RPMI7951 (cell line): Measurements from ENCODE around the gene RIN3. TPM values are rescaled to one million over a fixed set of nuclear protein-coding genes. Genes with fewer than 3 reads are reported as not detected.

Source experiments
- DNase-seq: peaks from one replicate; pipeline ENCODE4 v3.0.0-alpha.2; 2012; ENCODE audit warnings: low read depth
- total RNA-seq: library from RNA; depleted of rRNA; stranded (reverse); fragments of >200 nt; shearing (Covaris generic); gene quantifications from 2 replicates; pipeline ENCODE4 v1.2.3, GENCODE V29; 2014

The RIN3 gene
- total RNA-seq, 1 experiment from 2014 or later = 6.4 TPM

DNA sequence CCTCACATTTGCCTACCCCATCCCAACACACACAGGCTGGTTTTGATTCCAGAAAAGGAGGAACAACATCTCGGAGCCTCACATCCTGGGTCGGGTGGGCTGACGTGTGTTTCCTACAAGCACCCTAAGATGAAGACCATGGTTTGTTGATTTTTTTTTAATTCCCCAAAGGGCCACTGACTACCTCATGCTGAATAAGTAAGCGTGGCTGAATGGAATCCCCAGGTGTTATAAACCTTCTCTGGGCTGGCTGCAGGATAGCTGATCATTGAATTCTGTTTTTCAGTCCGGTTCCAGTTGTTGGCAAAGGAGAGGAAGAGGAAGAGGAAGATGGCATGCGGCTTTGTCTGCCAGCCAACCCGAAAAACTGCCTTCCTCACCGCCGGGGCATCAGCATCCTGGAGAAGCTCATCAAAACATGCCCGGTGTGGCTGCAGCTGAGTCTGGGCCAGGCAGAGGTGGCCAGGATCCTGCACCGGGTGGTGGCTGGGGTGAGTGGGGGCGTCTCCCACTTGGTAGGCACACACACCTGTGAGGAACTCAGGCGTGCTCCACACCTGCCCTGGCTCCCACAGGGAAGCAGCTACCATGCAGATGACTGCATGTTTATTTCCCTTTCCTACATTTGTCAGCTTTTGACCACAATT lies 42.0 kb downstream of the RIN3 start:
- no peak for DNase-seq

DNA sequence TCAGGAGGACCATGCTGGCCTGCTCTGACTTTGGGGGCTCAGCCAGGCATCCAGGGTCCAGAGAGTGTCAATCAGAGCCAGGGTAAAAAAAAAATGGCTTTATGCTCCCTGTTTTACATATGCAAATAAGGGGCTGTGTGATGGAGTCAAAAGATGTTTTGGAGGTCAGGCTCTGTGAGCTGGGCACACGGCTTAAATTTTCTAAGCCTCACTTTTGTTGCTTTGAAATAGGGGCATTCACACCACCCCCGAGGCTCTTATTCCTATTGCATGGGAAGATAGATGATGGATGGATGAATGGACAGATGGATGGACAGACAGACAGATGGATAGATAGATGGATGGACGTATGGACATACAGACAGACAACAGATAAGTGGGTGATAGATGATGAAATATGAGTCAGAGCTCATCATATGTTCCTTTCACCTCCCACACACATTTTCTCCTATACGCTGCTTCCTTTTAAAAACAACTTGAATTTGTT lies 42.7 kb downstream of the RIN3 start:
- no peak for DNase-seq

DNA sequence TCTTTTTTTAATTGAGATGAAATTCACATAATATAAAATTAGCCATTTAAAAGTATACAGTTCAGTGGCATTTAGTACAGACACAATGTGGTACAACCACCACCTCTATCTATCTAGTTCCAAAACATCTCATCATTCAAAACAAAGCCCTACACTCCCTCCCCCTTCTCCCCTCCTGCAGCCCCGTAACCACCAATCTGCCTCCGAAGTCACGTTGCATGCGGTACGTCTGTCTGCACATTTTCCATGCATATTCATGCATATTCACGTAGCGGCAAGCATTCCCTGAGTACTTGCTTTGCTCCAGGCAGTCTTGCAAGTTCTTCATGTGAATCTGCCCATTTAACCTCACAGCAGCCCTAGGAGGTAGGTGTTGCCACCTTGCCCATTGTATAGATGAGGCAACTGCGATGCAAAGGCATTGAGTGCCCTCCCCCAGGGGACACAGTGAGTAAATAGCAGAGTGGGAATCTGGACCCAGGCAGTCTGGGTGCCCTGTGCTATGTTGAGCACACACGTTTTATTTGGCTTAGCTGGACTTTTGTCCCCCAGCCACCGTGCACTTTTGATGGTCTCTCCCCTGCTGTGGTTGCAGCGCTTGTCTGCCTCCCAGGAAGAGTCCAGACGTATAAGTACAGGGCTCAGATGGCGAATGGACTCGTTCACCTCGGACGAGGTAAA lies 43.4 kb downstream of the RIN3 start:
- DNase-seq = no peak

DNA sequence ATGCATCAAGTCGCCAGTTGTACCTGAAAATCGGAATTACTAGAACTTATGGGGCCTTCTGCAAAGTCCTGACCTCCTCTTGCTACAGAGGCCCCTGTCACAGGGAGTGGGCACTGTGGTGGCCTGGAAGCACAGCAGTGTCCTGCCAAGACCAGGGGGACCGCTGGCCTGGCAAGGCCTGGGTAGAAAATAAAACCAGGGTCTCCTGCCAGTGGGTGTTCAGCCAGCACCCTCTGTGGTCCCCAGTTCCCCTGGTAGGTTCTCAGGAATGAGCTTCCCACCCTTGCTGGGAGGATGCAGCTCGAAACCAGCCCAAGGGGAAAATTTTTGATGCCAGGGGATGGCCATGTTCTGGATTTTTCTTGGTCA lies 43.9 kb downstream of the RIN3 start:
- DNase-seq = no peak

DNA sequence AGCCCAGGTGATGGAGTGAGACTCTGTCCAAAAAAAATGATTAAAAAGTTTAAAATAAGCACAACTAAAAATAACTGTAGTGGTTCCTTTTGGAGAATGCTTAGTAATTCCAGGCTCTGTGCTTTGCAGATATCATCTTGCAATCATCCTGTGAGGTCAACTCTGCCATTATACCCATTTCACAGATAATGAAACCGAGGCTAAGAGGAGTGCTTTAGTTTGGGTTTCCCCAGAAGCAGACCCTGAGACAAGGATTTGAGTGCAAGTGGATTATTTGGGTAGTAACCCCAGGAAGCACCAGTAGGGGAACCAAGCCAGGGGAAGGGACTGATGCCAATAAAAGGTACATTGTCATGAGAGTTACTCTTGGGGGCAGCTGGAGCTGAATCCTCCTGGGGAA lies 44.7 kb downstream of the RIN3 start:
- no peak for DNase-seq

DNA sequence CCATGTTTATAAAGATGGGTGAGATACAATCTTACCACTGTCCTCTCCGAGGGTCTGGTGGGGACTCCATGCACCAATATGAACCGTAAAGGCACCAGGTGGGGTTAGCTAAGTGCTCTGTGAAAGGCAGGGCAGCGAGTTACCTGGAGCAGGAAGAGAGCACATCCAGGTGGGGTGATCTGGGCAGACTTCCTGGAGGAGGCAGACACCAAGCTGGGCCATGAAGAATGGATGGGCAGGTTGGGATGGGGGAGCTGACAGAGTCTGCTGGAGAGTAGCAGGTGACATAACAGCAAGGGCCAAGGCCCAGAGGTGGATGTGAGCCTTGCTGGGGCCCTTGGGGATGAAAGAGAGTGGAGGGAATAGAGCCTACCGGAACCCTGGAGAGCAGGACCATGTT lies 45.9 kb downstream of the RIN3 start:
- DNase-seq = no peak

DNA sequence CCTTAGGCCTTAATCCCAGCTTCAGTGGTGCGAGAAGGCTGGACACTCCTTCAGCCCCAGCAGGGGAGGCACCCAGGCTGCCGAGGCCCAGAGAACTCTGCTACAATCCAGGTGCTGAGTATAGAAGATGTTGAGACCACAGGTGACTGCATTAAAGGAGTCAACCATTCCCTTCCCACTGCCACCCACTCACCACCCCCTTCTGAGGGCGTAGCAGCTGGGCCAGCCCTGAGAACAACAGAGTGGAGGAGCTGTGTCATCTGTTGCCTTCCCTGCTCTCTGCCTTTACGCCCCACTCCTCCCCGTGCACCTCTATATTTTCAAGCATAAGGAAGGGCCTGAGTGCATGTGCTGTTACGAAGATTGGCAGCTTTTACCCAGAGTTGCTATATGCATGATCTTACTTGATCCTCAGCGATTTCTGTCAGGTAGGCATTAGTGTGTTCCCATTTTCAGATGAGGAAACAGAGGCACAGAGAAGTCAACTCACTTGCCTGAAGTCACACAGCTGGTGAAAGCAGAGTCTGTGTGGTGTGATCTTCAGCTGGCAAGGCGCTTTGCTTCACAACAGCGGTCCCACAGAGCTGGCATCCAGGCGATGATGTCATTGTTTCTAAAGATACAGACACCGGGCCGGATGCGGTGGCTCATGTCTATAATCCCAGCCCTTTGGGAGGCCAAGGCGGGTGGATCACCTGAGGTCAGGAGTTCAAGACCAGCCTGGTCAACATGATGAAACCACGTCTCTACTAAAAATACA lies 46.7 kb downstream of the RIN3 start:
- DNase-seq = no peak

DNA sequence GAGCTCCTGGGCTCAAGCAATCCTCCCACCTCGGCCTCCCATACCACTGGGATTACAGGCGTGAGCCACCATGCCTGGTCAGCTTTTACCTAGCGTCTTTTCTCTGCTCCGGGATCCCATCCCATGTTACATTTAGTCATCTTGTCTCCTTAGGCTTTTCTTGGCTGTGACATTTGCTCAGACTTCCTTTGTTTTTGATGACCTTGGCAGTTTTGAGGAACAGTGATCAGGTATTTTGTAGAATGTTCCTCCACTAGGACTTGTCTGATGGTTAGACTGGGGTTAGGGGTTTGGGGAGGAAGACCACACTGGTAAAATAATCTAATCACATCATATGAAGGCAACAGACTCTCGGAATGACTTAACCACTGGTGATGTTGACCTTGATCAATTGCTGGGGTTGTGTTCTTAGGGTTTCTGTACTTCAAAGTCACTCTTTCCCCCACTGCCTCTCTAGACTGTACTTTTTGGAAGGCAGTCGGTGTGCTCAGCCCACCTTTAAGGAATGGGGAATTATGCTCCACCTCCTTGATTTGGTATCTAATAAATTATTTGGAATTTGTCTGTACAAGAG lies 48.4 kb downstream of the RIN3 start:
- DNase-seq = no peak

DNA sequence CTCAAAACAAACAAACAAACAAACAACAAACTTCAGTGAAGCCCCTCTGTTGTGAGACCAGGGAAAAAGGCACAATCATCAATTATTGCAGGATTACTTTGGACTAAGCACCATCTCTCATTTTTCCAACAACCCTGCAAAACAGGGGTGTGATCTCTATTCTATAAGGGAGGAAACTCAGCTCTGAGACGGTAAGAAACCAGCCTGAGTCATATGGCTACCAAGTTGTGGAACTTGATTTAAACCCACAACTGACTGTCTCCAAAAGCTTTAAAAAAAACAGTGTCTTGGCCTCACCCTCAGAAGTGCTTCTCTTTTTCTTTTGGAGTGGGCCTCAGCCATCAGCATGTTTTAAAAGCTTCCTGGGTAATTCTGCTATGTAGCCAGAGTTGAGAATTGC lies 49.8 kb downstream of the RIN3 start:
- peak; percentile 35 for DNase-seq

DNA sequence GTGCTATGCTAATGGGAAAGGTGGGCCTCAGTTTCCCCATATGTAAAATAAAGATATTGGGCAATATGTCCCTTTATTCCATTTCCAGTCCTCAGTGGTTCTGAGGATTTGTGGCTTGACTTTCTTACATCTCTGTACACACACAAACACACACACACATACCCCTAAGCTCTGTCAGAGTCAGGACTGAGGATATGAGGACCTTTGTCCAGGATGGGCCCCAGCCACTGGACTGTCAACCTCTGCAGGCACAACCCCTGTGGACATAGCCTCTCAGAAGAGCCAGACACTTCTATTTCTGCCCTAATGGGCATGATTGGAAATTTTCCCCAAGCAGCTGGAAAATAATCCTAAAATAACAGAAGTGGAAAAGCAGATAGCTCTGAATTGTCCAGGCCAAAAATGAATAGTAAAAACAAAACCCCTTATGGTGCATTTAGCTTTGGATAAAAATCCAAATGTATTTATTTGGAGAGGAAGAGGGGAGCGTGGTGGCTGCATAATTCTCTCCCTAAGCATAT lies 50.2 kb downstream of the RIN3 start:
- DNase-seq = no peak

DNA sequence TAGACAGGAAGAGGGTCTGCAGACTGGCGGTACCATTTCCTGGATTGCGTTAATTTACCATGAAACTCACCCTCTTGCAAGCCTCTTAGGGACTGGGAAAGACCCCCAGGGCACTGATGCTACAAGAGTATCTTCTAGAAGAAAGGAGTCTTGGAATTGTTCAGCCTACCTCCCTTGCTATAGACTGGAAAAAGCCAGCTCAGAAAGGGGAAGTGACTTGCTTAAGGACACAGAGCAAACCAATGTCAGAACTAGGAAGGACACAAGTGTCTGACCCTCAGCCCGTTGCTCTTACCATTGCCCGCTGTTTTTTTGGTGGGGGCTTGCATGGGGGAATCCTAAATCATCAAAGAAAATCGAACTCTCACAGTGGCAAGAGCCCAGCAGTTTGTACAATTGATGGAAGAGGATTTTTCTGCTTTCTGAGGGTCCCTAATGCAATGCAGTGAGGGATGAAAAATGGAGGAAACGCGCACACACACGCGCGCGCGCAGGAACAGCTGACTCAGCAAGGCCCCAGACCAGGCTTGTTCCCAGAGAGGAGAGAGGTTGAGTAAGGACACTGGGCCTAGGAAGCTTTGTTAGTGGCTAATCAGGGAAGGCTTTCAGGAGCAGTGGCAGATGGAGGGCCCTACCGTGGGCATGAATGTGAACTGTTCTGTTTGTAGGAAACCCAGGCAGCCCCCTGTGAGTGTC lies 50.9 kb downstream of the RIN3 start:
- no peak for DNase-seq

DNA sequence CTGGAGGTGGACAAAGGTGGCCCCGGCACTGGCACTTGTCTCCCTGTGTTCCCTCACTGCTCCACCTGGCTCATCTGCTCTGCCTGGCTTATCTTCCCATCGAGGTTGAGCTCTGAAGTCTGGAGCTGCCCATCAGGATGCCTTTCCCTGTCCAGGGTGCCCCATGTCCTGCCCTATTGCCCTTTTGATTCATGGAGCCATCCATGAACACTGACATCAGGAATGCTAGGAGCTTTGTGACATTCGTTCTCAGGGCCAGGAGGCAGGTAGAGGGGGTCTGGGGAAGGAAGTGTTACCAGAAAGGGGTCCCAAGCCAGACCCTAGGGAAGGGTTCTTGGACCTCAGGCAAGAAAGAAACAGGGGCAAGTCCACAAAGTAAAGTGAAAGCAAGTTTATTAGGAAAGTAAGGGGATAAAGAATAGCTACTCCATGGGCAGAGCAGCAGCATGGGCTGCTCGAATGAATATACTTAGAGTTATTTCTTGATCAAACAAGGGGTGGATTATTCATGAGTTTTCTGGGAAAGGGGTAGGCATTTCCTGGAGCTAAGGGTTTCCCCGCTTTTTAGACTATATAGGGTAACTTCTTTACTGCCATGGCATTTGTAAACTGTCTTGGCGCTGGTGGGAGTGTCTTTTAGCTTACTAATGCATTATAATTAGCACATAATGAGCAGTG lies 51.6 kb downstream of the RIN3 start:
- DNase-seq = no peak

DNA sequence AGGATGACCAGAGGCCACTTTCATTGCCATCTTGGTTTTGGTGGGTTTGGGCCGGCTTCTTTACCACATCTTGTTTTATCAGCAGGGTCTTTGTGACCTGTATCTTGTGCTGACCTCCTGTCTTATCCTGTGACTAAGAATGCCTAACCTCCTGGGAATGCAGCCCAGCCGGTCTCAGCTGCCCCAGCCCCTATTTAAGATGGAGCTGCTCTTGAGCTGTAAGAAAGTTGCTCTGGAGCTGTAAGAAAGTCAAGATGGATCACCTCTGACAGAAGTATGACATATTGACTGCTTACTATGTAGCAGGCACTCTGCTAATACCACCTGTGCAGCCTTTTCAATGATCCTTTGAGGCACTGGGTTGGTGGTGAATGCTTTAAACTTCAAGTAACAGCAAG lies 52.1 kb downstream of the RIN3 start:
- DNase-seq = no peak

DNA sequence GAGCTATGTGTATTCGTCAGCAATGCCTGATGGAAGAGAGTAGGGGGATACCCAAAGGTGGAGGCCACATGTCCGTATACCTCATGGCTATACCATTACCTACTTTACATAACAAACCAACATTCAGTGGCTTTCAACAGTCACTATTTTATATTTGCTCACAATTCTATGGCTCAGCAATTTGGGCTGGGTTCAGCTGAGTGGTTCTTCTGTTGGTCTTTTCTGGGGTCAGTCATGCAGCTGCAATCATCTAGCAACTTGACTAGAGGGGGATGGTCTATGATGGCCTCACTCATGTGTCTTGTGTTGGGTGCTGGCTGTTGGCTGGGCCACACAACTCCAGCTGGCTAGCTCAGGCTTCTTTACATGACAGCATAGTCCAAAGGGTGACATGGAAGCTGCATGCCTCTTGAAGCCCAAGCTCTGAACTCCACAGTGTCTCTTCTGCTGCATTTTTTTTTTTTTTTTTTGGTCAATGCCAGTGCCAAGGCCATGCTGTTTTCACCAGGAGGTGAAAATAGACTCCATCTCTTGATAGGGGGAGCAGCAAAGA lies 53.7 kb downstream of the RIN3 start:
- DNase-seq = no peak

DNA sequence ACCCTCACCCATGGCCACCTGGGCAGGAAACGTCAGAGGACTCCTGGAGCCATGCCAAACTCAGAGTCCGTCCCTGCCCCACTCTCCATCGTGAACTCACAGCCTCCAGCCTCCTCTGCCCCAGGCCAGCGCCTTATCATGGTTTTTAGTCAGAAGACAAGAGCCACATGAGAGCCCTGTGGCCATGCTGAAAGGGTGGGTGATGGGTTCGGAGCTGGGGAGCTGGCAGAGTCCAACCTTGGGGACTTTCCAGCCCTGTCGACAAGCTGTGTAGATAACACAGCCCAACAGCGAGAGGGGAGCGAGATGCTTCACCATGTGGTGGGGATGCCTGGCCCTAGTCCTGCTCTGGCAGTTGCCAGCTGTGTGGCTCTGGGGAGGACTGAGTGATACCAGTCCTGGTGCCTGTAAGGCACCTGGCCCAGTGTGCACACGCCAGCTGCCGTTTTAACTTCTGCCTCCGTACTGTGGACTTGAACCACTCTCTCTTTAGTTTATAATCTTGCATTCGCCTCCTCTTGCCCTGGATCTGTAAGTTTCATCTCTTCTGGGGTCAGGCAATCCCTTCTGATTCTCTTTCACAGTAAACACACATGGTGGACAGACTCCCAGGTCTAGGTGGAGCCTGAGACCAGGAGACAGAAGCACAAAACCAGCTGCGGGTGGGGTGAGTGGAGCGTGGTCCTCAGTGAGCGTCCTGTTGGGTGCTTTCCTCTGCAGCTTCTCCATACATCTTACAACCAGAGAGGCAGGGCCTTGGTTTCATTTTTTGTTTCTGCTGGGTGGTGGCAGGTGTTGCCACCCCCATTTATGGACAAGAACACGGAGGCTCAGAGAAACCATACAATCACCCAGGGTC lies 55.3 kb downstream of the RIN3 start:
- peak; percentile 50 for DNase-seq

DNA sequence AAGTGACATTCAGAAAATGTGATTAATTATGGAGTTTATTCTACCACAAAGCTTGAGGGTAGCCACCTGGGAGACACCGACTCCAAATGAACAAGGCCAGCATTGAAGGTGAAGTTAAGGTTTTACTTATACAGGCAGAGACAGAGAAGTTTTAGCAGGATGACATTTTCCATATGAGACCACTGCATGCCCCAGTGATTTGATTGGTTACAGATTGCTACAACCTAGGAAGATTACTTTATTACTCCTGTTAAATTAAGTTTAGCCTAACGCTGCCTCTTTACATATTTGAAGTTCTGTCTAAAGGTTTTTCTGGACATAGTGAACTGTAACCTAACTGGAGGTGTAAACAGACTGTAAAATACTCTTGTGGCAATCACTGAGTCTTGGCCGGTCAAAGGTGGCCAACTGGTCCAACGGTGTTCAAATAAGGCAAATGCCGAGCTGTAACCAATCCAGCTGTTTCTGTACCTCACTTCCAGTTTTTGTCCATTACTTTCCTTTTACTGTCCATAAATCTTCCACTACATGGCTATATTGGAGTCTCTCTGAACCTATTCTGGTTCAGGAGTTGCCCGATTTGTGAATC lies 57.2 kb downstream of the RIN3 start:
- no peak for DNase-seq

DNA sequence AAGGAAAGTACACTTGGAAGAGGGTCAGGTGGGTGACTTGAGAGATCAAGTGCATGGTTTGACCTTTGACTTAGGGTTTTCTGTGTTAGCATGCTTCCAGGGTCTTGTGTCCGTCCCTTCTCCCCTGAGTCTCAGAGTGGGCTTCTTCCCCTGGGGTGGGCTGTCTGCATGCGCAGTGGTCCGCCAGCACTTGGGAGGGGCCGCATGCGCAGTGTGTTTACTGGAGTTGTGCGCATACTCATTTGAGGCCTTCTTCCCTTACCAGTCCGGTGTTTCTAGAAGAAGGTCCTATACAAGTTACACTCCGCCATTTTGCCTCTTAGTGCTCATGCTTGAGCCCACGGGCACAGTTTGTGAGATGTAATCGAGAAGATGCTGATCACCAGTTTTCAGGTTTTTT lies 58.5 kb downstream of the RIN3 start:
- no peak for DNase-seq

DNA sequence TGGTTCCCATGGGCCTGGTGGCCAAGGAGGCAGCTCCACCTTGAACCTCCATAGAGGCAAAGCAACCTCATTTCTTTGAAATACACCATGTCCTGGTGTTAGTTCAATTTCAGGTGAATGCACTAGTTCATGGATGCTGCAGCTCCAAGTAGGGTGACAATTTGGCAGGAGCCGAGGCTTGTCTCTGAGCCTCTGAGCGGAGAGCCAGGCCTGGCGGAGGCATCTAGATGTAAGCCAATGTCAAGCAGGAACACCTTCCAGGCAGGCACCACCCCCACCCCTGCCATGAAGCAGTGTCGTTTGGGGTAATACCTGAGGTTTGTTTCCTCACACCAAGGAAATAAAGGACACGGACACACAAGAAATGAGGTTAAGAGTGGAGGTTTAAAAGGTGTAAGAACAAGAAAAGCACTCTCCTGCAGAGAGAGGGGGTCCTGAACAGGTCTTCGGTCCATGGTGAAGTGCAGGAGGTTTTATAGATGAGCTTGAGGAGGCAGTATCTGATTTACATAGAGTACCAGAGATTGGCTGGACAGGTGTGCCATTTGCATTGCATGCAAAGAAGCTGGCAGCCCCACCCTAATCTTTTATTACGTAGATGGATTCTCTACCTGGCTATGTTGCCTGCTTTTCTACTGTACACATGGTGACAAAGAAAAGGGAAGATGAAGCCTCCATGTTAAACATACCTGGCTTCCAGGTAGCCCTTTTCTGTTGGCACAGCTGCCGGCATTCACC lies 60.3 kb downstream of the RIN3 start:
- DNase-seq = no peak
